GM19023 (cell line): ENCODE data around the gene TENT5A.

Experiments used
- ATAC-seq: cut with Tn5 transposase; IDR thresholded peaks from one replicate; pipeline ENCODE4 v1.9.1; 2021; ENCODE audit warnings: mild to moderate bottlenecking, moderate library complexity; ENCODE audit not compliant: unreplicated experiment

TENT5A gene

DNA sequence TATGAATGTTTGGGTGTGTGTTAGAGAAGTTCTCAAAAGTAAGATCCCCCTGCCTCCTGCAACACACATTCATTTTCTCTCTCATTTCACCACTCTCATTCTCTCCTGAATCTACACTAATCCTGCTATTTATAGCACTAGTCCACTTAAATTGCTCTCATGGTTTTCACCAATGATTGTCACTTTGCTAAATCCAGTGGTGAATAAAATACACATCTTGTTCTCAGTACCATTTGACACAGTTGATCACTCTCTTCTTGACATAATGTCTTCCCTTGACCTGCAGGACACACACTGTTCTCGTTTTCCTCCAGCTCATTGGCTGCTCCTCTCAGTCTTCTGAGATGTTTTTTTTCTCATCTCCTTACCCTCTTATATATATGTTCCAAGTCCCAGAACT lies 32.1 kb downstream of the TENT5A start:
- ATAC-seq: no peak

DNA sequence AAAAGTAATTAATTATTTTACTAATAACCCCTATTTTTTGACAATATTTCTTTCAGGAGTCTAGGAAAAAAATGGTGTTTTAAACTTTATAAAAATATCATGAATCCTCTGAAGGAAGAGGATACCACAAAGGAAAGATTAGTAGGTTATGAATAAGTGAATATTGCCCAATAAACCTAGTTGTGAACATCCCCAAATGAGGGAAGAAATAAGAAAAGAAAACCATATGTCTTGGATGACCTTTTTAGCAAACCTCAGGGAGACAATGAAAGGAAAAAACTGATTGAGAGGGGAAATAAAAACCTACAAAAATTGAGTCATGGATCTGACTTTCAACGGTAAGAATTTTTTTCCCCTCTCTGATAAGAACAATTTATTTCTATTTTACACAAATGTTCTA lies 34.4 kb downstream of the TENT5A start:
- ATAC-seq: no peak

- ATAC-seq: no peak
Observed at GRCh38 chr6:81714684-81715083, 37.8 kb downstream of the TENT5A start.

DNA sequence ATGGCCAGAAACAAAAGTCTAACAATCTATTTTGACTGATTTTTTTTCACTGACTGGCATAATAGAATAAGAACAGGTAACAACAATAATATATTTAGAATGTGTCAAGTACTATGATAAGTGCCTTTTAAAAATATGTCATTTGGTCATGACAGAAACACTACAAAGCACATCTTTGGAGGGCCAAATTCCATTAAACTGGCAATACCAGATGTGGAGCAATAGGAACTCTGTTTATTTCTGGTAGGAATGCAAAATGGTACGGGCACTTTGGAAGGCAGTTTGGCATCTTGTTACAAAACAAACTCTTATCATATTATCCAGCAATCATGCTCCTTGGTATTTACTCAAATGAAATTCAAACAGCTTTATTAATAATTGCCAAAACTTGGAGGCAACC lies 39.3 kb downstream of the TENT5A start:
- ATAC-seq: no peak

DNA sequence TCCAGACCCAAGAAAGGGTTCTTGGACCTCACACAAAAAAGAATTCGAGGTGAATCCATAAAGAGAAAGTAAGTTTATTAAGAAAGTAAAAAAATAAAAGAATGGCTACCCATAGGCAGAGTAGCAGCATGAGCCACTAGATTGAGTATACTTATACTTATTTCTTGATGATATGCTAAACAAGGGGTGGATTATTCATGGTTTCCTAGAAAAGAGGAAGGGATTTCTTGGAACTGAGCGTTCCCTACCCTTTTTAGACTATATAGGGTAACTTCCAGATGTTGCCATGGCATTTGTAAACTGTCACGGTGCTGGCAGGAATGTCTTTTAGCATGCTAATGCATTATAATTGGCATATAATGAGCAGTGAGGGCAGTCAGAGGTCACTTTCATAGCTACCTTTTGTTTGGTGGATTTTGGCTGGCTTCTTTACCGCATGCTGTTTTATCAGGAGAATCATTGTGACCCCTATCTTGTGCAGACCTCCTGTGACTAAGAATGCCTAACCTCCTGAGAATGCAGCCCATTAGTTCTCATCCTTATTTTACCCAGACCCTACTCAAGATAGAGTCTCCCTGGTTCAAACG lies 44.3 kb downstream of the TENT5A start:
- ATAC-seq: no peak

DNA sequence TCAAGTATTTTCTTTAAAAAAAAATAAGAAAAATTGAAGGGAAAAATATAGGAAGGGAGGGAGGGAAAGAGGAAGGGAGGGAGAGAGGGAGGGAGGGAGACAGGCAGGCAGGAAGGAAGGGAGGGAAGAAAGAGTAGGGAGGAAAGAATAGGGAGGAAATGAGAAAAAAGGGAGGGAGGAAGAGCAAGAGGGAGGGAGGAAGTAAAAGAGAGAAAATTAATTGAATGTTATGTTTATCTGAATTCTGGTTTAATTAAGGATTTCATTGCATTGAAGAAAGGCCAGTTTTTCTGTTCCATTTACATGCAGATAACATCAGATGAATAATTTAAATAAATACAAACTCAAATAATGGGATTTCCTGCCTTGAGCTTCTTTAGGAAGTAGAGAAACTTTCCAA lies 47.8 kb downstream of the TENT5A start:
- no peak for ATAC-seq

DNA sequence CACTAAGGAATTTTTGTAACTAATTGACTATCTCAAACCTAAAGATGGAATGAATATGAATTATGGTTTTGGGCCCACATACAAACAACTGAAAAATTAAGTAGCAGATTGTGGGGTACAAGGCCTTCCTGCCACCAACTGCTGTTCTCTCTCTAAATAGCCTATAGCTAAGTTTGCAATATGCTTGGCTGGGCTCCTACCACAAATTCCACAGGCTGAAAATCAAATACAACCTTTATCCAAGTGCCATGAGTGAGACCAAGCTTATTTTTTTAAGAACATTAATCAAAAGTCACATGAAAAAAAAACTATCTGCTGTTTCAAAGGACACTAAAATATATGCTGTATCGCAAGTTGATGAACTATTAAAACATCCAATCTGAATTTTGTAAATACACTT lies 52.1 kb downstream of the TENT5A start:
- no peak for ATAC-seq

DNA sequence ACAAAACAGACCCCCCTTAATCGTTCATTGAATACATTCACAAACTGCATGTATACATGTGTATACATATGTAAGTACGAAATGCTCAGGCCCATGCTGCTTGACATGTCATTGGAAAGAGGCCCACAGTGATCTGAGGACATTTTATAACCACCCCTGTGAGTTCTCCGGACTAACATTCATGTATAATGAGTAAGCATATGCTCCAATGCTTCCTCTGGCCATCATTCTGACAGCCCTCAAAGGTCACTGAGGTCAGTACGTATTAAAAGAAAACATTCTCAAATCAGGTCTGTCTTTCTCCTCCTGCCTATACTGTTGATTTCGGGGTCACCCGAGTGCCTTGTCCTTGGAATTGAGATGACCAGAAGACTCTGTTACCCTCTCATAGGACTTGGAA lies 54.9 kb downstream of the TENT5A start:
- no peak for ATAC-seq

DNA sequence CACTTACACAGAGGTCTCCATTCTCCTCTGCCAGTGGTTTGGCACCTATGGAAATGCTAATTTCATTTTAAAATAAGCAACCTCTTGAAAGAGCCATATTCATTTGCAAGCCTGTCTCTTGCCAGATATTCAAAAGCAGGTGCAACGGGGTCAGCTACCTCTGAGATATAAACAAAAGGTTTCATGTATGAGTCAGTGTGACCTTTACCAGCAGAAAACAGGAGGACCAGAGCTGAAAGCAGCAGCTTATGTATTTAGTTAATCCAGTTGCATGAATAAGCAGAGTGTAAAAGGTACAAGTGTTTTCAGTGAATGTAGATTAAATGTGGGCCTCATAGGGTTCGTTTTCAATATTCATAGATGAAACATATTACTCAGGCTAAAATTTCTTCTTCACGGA lies 56.0 kb downstream of the TENT5A start:
- no peak for ATAC-seq
